HG02678 (cell line): Measurements from ENCODE around the gene IGSF8.

ENCODE experiments used
- ATAC-seq: cut with Tn5 transposase; IDR thresholded peaks from one replicate; pipeline ENCODE4 v1.9.1; 2021; ENCODE audit warnings: mild to moderate bottlenecking, moderate library complexity; ENCODE audit not compliant: unreplicated experiment

The IGSF8 gene

DNA sequence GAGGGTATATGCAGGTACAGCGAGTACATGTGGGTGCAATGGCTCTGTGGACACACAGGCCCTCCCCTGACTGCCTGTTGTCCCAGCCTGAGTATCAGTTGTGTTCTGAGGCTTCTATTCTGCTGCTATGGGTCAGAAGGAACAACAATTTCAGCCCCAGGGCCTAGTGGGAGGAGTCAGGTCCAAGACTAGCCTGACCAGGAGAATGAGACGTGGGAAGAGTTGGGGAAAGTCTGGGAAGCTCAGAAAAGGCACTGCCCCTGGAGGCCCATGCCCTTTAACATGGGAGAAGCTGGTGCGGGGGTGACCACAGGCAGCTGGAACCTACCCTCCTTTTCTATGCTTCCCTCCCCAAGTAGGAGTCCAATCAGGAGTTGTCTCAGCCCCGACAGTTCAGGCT lies 7.7 kb downstream of the IGSF8 start:
- no peak for ATAC-seq

- ATAC-seq, result no peak
These were observed 8.5 kb downstream of the IGSF8 start for GRCh38 chr1:160089883-160090282.

DNA sequence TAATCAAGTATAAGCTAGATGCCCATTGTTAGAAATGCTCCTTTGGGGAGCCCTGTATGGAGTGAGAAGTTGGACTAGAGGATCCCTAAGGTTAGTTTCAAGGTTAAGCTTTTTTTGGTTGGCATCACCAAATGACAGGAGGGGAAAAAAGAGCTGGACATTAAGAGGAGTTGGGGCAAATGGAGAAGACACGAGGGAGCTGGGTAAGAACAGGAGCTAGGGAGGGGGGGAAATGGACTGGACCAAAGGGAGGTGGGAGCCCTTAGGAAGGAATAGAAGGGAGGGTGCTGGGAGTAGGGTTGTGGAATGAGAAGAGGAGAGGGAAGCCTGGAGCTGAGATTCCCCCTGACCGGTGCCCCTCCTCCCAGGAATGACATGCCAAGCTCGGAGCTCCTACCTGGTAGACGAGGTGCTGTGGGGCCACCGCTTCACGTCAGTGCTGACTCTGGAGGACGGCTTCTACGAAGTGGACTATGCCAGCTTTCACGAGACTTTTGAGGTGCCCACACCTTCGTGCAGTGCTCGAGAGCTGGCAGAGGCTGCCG lies 11.2 kb downstream of the IGSF8 start:
- ATAC-seq, result no peak

GRCh38 chr1:160086456-160086892 lies 11.9 kb downstream of the IGSF8 start:
- ATAC-seq, result no peak

DNA sequence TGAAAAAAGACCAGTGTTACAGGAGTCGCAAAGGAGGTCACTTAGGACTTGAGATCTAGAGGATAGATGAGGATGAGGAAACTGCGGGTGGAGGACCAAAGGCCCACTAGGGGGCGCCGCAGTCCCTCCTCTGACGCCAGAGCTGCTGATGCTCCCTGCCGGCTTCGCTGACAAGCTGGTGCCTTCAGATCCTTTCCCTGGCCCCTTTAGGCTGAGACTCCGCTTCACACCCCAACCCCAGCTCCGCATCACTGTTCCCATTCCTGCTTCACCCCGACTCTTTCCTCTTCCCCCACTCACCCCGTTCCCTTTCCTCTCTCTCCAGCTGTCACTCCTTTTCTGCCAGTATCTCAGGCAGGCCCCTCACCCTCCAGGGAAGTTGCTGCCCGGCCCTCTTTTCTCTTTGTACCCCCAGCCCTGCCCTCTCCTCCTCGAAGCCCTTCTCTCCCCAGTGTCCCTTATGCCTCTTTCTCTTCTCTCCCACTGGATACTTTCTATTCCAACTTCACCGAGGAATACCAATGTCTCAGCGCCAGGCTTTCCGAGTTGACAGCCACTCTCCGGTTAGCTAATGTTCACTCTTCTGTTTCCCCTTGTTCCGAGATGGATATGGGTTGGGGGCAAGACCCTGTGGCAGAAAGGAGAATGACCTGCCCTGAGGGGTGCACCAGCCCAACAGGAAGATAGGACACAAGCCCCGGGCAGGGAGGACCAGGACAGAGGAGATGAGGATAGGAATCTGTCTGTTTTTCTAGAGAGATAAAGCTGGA lies 12.5 kb downstream of the IGSF8 start:
- no peak for ATAC-seq

DNA sequence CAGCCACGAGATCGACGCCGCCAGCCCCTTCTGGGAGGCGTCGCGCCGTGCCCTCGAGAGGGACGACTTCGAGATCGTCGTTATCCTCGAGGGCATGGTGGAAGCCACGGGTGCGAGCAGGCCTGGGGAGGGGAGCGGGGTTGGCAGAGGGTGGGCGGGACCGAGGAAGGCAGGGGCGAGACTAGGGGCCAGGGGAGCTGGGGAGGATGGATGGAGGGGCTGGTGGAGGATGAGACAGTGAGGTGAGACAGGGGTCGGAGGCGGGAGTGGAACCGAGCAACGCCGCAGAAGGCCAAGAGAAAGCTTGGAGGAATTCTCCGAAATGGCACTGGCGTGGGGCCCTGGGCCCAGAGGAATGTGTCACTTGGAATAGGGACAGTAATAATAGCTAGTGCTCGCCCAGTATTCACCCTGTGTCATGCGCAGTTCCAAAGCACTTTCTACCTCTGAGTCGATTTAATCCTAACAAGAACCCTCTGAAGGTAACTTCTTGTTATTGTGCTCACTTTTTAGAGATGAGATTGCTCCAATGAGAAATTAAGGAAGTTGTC lies 13.6 kb downstream of the IGSF8 start:
- no peak for ATAC-seq

DNA sequence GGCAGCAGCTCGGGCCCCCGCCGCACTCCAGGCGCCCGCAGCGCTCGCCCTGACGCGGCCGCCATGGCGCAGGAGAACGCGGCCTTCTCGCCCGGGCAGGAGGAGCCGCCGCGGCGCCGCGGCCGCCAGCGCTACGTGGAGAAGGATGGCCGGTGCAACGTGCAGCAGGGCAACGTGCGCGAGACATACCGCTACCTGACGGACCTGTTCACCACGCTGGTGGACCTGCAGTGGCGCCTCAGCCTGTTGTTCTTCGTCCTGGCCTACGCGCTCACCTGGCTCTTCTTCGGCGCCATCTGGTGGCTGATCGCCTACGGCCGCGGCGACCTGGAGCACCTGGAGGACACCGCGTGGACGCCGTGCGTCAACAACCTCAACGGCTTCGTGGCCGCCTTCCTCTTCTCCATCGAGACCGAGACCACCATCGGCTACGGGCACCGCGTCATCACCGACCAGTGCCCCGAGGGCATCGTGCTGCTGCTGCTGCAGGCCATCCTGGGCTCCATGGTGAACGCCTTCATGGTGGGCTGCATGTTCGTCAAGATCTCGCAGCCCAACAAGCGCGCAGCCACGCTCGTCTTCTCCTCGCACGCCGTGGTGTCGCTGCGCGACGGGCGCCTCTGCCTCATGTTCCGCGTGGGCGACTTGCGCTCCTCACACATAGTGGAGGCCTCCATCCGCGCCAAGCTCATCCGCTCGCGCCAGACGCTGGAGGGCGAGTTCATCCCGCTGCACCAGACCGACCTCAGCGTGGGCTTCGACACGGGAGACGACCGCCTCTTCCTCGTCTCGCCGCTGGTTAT lies 14.2 kb downstream of the IGSF8 start:
- ATAC-seq, result peak; percentile 79

- ATAC-seq, result no peak
These were observed 15.5 kb downstream of the IGSF8 start for GRCh38 chr1:160082926-160083325.

DNA sequence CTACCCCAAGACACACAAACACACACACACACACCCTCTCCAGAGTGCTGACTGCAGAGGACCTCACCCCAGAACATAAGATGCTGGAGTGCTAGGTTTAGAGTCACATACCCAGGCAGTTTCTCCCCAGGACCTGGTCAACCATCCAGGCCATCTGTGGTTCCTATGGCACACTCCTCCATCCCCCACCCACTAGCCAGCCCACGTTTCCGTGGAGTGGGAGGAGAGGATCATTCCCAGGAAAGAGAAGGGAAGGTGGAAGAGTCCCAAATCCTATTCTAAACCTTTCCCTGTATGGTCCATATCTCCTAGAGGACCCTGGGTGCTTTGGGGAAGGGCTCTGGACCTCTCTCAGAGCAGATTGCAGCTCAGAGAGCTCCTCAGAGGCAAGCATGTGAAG lies 15.9 kb downstream of the IGSF8 start:
- ATAC-seq, result no peak

DNA sequence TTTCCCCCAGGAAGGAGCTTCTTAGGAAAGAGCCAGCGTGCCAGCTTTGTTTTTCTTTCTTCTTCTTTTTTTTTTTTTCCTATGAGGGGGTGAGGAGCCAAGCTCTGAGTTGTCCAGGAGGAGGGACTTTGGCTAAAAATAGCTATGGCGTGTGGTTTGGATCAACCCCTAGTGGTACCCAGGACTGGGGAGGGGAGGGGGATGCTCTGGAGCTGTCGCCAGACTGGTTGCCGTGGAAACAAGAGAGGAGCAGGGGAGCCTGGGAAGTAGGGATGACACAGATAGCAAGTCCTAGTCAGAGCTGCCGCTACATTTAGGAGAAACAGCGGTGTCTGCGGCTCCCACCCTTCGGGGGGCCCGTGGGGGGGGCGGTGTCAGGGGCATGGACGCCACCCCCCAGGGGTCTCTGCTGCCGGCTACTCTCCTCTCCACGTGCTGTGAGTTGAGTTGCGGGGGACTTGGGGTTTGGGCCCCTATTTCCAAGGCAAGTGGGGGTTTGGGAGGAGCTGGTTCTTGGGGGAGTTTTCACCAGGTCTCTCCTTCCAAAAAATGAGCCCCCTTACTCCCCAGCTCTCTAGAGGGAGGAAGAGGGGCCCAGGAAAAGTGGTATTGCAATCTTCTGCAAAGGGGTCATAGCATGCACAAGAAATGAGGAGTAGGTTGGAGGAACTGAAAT lies 17.0 kb downstream of the IGSF8 start, which contains the start of gene KCNJ9:
Gene KCNJ9 (plus strand): TSS at position 278 of the 676 bp plus-strand sequence. CDS start 2,493 bp downstream, outside the sequence.
- no peak for ATAC-seq

DNA sequence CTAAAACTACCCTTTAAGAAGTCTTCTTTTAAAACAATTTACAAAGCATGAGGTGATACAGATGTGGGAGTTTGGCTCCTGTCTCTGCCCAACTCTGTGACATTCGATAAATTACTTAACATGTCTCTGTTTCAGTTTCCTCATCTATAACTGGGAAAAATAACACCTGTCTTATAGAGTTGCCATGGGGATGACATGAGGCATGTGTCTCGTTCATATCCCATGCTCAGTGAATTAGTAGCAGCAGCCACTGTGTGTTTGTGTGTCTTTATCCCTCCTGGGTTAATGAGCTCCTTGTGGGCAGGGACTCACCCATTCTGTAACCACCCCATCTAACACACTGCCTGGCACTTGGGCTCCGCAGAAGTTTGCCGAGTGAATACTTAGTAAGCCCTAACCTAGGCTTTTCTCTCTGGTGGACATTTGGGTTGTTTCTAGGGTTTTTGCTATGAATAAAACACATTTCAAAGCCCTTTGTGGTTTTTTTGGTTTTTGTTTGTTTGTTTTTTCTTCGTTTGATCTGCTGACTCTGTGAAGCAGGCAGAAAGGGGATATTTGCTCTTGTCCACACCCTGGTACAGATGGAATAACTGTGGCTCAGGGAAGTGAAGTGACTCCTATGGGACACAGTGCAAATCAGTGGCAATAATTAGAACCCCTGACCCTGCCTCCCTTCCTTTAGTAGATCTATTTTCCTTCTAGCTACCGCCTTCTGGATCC lies 17.9 kb downstream of the IGSF8 start:
- no peak for ATAC-seq

DNA sequence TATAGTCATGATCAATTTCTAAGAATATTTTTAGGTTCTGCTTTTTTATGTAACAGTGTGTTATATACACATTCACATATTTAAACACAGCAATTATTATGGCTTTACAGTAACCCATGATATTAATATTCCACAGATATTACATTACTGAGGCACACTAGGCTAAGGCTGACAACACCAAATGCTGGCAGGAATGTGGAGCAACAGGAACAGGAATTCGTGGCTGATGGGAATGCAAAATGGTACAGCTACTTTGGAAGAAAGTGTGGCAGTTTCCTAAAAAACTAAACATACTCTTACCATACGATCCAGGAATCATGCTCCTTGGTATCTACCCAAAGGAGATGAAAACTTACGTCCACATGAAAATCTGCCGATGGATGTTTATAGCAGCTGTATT lies 19.0 kb downstream of the IGSF8 start:
- ATAC-seq, result no peak

- ATAC-seq, result peak; percentile 74
These were observed 19.8 kb downstream of the IGSF8 start for GRCh38 chr1:160078512-160079195.

DNA sequence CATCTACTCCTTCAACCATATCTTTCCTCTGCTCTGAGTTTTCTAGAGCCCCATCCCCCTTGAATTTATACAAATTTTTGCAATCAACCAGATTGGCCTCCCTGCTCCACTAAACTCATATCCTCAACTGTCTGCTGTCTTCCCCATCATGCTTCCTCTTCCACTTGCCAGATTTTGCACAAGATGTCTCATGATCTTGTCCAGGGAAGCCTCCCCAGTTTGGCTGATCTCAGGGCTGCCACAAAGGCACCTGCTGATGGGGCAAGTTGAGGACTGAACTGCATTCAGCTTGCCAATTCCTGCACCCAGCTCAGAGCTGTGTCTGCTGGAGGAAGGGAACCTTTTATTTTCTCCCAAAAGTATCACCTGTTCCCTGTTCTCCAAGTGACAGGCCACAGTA lies 20.9 kb downstream of the IGSF8 start:
- no peak for ATAC-seq

- no peak for ATAC-seq
These were observed 22.1 kb downstream of the IGSF8 start for GRCh38 chr1:160076295-160076694.

DNA sequence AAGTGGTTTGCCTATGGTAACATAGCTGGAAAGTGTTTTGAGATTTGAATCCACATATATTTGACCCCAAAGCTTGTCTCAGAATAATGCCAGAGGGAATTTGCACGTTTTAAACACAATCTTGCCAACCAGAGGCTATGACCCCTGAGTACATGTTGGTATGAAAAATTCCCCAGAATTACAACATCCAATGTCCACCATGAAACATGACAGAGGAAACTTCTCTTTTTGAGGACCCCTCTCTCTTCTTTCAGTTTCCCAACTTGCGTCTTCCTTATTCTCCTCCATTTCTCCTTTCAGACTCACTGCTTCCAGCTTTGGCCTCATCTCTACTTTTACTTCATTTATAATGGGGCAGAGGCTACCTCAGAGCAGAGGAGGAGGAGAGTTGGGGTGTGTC lies 22.6 kb downstream of the IGSF8 start:
- no peak for ATAC-seq

- ATAC-seq, result no peak
These were observed 23.6 kb downstream of the IGSF8 start for GRCh38 chr1:160074865-160075264.

- ATAC-seq, result no peak
These were observed 27.1 kb downstream of the IGSF8 start for GRCh38 chr1:160071289-160071688.

DNA sequence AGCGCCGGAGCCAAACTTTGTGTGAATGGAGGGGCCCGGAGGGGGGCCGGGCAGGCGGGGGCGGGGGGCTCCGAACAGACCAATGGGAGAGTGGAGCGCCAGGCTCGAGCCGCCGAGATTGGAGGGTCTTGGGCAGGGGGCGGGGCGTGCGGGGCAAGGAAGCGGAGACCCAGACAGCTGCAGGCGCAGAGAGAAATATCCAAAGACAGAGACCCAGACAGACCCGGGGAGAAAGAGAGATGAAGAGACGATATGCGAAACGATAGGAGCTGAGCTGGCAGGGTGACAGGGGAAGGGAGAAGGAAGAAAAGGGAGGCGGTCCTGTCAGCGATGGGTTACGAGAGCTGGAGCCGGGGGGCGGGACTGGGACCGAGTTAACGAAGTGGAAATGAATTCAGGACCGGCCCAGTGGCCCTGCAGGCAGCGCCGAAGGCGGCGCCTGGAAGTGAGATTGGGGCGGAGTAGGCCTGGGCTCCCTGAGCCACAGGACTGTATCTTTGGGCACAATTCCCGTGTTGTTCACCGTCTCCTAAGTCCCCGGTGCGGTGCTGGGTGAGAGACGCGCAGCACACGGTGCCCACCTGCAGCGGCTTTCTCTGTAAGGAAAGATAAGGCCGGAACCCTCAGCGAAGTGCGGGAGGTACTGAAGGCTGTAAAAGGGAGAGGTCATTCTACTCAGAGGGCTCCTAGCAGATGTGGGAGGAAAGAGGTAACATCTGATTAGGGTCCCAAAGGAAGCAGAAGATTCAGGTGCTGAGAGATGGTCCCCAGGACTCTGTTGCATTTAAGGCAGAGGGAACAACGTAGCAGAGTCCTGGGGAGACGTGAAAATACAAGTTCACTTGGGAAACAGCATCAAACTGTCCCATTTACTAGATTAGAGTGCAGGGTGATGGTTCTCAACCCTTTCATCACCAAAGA lies 27.9 kb downstream of the IGSF8 start:
- peak; percentile 54 for ATAC-seq
